SK-N-SH (cell line): ENCODE measurements around the gene BAG3.

ENCODE experiments used
- CTCF ChIP-seq: fragments of 200-600 bp; sonication (generic); IDR thresholded peaks from 2 replicates; pipeline ENCODE4 v1.6.1; 2017; ENCODE audit warnings: antibody characterized with exemption, mild to moderate bottlenecking, moderate library complexity
- FOXM1 ChIP-seq: IDR thresholded peaks from 2 replicates; pipeline ENCODE4 v1.4.0; 2012; ENCODE audit warnings: low read depth, mild to moderate bottlenecking
- JUND ChIP-seq: IDR thresholded peaks from 2 replicates; pipeline ENCODE4 v1.4.0; 2012
- NRF1 ChIP-seq: IDR thresholded peaks from 2 replicates; pipeline ENCODE4 v1.6.1; 2012; ENCODE audit warnings: low read depth, mild to moderate bottlenecking, low read length
- PBX3 ChIP-seq: IDR thresholded peaks from 2 replicates; pipeline ENCODE4; 2012
- RAD21 ChIP-seq: IDR thresholded peaks from 2 replicates; pipeline ENCODE4 v1.6.1; 2012; ENCODE audit warnings: mild to moderate bottlenecking, low read length
- RXRA ChIP-seq: IDR thresholded peaks from 2 replicates; pipeline ENCODE4 v1.4.0; 2012; ENCODE audit warnings: low read depth, mild to moderate bottlenecking, borderline replicate concordance
- YY1 ChIP-seq: IDR thresholded peaks from 2 replicates; pipeline ENCODE4 v1.4.0; 2012; ENCODE audit warnings: low read depth, mild to moderate bottlenecking

GRCh38 chr10:119655566-119656001 lies 4.4 kb downstream of the BAG3 start:
- TF ChIP-seq YY1 (no peak), PBX3 (peak; percentile 38; the same call in 1 of the 2 replicates), CTCF (no peak), RXRA (no peak), JUND (no peak; the same call in none of the 2 replicates), RAD21 (no peak), FOXM1 (no peak), NRF1 (no peak)
